WERI-Rb-1 (cell line): ENCODE measurements around the gene RFTN1.

Experiments
- DNase-seq: peaks from one replicate; pipeline ENCODE4 v3.0.0-alpha.2; 2020
- H3K27ac ChIP-seq: fragments of 250-450 bp; sonication (Bioruptor Pico); 2 replicates; pipeline ENCODE4 v1.5.1; 2020; ENCODE audit warnings: mild to moderate bottlenecking, moderate library complexity
- H3K27me3 ChIP-seq: fragments of 250-450 bp; sonication (Bioruptor Pico); 2 replicates; pipeline ENCODE4 v1.5.1; 2021; ENCODE audit warnings: mild to moderate bottlenecking, low read depth, moderate library complexity; ENCODE audit not compliant: insufficient read depth, severe bottlenecking
- H3K36me3 ChIP-seq: fragments of 250-450 bp; sonication (Bioruptor Pico); 2 replicates; pipeline ENCODE4 v1.5.1; 2020; ENCODE audit warnings: mild to moderate bottlenecking, moderate library complexity
- H3K4me3 ChIP-seq: 2 replicates; pipeline ENCODE4 v1.5.1; 2011; ENCODE audit warnings: low read depth, mild to moderate bottlenecking, control low read depth, low read length
- H3K9me3 ChIP-seq: fragments of 250-450 bp; sonication (Bioruptor Pico); 2 replicates; pipeline ENCODE4 v1.5.1; 2021; ENCODE audit warnings: mild to moderate bottlenecking, moderate library complexity; ENCODE audit not compliant: severe bottlenecking
- TF ChIP-seq, protein P1 (sequence below): IDR thresholded peaks from 2 replicates; pipeline ENCODE4 v1.5.1; 2011; ENCODE audit warnings: low read depth, mild to moderate bottlenecking, control low read depth, inconsistent platforms, low read length

The RFTN1 gene

DNA sequence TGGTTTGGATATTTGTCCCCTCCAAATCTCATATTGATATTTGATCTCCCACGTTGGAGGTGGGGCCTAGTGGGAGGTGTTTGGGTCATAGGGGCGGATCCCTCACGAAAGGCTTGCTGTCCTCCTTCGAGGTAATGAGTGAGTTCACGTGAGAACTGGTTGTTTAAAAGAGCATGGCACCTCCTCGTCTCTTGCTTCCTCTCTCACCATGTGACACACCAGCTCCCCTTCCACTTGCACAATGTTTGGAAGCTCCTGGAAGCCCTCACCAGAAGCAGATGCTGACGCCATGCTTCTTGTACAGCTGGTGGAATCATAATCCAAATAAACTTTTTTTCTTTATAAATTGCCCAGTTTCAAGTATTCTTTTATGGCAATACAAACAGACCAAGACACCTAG lies 38.6 kb downstream of the RFTN1 start:
- Histone ChIP-seq H3K4me3 (no peak overlapping the region), H3K36me3 (no peaks in the 10 kb centered on the region), H3K9me3 (no peaks in the 10 kb centered on the region), H3K27ac (no peak overlapping the region), H3K27me3 (no peaks in the 10 kb centered on the region)
- TF ChIP-seq, protein P1, sequence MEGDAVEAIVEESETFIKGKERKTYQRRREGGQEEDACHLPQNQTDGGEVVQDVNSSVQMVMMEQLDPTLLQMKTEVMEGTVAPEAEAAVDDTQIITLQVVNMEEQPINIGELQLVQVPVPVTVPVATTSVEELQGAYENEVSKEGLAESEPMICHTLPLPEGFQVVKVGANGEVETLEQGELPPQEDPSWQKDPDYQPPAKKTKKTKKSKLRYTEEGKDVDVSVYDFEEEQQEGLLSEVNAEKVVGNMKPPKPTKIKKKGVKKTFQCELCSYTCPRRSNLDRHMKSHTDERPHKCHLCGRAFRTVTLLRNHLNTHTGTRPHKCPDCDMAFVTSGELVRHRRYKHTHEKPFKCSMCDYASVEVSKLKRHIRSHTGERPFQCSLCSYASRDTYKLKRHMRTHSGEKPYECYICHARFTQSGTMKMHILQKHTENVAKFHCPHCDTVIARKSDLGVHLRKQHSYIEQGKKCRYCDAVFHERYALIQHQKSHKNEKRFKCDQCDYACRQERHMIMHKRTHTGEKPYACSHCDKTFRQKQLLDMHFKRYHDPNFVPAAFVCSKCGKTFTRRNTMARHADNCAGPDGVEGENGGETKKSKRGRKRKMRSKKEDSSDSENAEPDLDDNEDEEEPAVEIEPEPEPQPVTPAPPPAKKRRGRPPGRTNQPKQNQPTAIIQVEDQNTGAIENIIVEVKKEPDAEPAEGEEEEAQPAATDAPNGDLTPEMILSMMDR, result no peak
- DNase-seq, result no peak

DNA sequence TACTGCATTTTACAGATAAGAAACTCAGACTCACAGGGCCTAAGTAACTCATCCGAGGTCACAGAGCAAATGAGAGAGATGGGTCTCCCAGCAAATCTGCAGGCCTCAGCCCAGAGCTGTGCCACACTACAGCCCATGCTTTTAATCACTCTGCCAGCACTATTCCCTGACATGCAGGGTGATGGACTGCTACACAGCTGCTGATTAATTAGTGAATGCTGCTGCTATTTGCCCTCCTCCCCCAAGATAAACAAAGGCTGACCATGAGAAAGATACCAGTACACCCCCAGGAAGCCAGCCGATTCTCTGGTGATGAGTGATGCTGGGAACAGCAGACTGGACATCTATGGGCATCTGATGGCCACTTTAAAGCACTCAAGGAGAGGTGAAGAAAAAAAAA lies 39.3 kb downstream of the RFTN1 start:
- Histone ChIP-seq H3K36me3 (no peaks in the 10 kb centered on the region), H3K4me3 (no peak overlapping the region), H3K9me3 (no peaks in the 10 kb centered on the region), H3K27ac (no peak overlapping the region), H3K27me3 (no peaks in the 10 kb centered on the region)
- DNase-seq, result no peak
- TF ChIP-seq, protein P1, result no peak

DNA sequence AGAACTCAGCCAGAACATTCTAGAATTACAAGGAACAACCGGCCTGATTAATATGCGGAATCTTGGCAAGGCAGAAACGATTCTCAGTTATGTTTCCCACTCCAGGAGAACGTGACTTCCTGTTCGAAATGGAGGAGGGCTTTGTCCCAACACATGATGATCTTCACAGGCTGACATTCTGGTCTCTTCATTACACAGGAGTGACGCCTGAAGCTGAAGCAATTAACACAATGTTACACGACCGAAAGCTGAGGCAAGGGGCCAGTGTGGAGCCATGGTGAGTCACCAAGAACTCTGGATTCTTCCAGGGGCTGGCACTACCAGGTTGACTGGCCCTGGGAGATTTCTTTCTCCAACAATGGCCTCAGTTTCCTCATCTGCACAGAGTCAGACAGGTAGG lies 40.9 kb downstream of the RFTN1 start:
- H3K27me3 ChIP-seq, result no peaks in the 10 kb centered on the region
- TF ChIP-seq, protein P1, result no peak
- H3K27ac ChIP-seq, result no peak overlapping the region
- no peak for DNase-seq
- H3K9me3 ChIP-seq, result no peaks in the 10 kb centered on the region
- H3K4me3 ChIP-seq, result no peak overlapping the region
- H3K36me3 ChIP-seq, result no peaks in the 10 kb centered on the region

DNA sequence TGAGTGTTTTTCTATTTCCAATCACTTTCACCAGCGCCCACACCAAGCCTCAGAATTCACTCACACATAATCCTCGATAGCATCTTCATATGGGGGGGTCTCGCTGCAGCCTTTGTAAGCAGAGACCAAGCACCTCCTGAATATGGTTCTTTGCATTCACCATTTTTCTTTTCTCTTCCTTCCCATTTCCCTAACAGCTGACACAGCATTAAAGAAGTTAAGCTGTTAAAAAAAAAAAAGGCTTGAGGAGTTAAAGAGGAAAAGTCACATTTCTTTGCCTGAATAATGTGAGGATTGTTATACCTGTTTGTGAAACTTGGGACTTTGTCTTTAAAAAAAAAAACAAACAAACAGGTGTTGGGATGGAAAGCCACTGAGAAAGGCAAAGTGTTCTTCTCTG lies 41.6 kb downstream of the RFTN1 start:
- Histone ChIP-seq H3K27ac (no peak overlapping the region), H3K36me3 (no peaks in the 10 kb centered on the region), H3K27me3 (no peaks in the 10 kb centered on the region), H3K4me3 (no peak overlapping the region), H3K9me3 (no peaks in the 10 kb centered on the region)
- DNase-seq, result no peak
- TF ChIP-seq, protein P1, result no peak

DNA sequence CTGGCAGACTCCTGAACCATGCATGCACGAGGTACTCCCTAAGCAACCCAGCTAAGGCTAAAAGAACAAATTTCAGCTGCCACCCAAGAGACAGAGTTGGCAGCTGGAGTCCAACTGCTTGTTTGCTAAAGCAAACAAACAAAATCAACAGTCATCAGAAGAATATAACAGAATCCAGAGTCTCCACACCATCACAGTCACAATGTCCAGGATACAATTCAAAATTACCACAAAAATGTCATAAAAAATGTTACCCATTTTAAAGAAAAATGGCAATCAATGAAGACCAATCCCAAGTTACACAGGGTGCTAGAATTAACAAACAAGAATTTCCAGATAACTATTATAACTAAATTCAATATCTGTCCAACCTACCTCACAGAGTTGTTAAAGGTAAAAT lies 42.9 kb downstream of the RFTN1 start:
- H3K4me3 ChIP-seq, result no peak overlapping the region
- H3K9me3 ChIP-seq, result no peaks in the 10 kb centered on the region
- H3K36me3 ChIP-seq, result no peaks in the 10 kb centered on the region
- no peaks in the 10 kb centered on the region for H3K27me3 ChIP-seq
- TF ChIP-seq, protein P1, result no peak
- no peak for DNase-seq
- no peak overlapping the region for H3K27ac ChIP-seq

DNA sequence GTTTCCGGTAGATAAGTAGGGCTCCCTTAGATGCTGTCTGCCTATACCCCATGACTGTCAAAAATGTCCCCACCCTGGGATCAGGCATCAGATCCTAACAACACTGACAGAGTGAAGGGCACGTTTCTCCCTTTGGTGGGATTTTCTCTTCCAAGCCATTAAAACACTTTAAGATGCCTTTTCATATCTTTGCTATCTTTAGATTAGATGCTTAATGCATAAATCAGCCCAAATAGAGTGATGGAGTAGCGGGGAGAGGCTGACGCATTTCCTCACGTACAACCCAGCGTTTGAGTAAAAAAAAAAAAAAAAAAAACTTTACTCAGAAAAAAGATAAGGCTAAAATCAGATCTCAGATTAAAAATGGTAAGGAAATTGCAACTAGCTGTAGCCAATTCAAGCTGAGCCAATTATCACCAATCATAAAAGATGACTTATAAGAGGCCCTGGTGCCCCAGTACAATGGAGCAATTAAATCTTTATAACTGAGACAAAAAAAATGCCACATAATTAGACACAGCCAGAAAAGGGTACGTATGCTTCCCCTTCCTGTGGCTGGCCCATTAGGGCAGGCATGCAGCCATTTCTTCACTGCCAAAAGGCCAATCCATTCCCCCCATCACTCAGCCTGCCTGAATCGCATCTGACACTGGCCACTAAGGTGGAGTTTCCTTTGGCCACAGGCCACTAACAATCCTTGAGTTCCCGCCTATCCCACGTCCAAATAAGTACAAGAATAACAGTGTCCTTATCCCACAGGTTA lies 45.0 kb downstream of the RFTN1 start:
- DNase-seq, result no peak
- no peaks in the 10 kb centered on the region for H3K36me3 ChIP-seq
- H3K4me3 ChIP-seq, result no peak overlapping the region
- no peak overlapping the region for H3K27ac ChIP-seq
- no peaks in the 10 kb centered on the region for H3K27me3 ChIP-seq
- no peaks in the 10 kb centered on the region for H3K9me3 ChIP-seq
- TF ChIP-seq, protein P1, result no peak
